ENCODE measurements around the gene FUT1.

DNA sequence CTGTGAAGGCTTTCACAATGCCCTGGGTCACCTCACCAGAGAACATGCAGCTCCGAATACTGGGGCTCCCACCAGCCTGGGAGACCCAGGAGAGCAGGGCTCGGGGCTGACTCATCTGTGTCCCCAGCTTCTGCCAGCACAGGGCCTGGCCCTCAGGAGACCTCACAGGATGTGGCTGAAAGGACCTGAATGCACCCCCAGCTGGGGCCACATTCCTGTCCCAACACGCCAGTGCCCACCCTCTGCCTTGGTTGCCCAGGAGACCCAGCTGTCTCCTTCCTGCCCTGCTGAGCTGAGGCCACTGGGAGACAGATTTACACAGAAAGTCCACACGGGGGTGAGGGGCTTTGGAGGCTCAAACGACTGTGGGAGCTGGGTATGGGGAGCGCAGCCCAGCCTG, 46.5 kb upstream of the FUT1 start:
- TF ChIP-seq CTCF (IDR thresholded peaks at IDR 0.05; ENCODE audit: extremely low read depth in 1 of 2, insufficient read depth in 1 of 2, low read depth in 1 of 2, low read length in 2 of 2) (no peak), POLR2AphosphoS5 (IDR thresholded peaks at IDR 0.05; ENCODE audit: insufficient read depth, low read depth, low read length) (no peak), POLR2A (IDR thresholded peaks at IDR 0.05; ENCODE audit: low read depth, low read length) (no peak), EZH2 (IDR thresholded peaks at IDR 0.05; ENCODE audit: borderline replicate concordance, low read depth, low read length, severe bottlenecking) (no peak), MYC (IDR thresholded peaks at IDR 0.05; ENCODE audit: low read depth, low read length) (no peak), GATA2 (IDR thresholded peaks at IDR 0.05; ENCODE audit: insufficient read depth, insufficient read length, low read depth, low read length) (no peak), JUN (IDR thresholded peaks at IDR 0.05; ENCODE audit: borderline replicate concordance, insufficient read depth, insufficient read length, low read depth) (no peak), FOS (IDR thresholded peaks at IDR 0.05; ENCODE audit: borderline replicate concordance, insufficient read depth, low read length) (no peak)
- TF ChIP-seq, protein P1, sequence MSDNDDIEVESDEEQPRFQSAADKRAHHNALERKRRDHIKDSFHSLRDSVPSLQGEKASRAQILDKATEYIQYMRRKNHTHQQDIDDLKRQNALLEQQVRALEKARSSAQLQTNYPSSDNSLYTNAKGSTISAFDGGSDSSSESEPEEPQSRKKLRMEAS (IDR thresholded peaks at IDR 0.05; ENCODE audit: insufficient read depth, insufficient read length) = no peak
